HepG2 (cell line): ENCODE measurements around the gene ATG4D.

ENCODE experiments used
- NR3C1 ChIP-seq: sonication (generic); formaldehyde crosslinking; IDR thresholded peaks from 2 replicates; pipeline ENCODE4 v1.4.0; 2020; ENCODE audit warnings: missing genetic modification reagents
- TARDBP ChIP-seq: sonication (generic); formaldehyde crosslinking; IDR thresholded peaks from 2 replicates; pipeline ENCODE4 v1.8.0; 2022; ENCODE audit warnings: mild to moderate bottlenecking, missing genetic modification reagents
- TF ChIP-seq, protein P1 (sequence below), 2 experiments: IDR thresholded peaks; 2 replicates each; pipeline ENCODE4 v1.6.1; 2011 to 2012; ENCODE audit warnings: low read length in 2 of 2, borderline replicate concordance in 1 of 2, low read depth in 1 of 2, mild to moderate bottlenecking in 1 of 2, moderate library complexity in 1 of 2

DNA sequence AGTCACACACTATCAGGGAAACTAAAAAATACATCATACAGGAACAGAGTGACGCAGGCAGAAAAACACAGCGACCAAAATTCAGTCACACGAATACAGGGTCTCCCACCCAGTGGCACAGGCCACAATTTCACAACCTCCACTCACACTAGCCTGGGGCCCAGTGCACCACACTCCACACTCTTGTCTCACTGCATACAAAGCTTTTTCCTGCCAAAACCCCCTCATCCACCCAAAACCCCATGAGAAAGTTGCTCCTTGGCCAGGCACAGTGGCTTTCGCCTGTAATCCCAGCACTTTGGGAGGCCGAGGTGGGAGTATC is 27.7 kb upstream of the ATG4D start:
- TF ChIP-seq, protein P1, sequence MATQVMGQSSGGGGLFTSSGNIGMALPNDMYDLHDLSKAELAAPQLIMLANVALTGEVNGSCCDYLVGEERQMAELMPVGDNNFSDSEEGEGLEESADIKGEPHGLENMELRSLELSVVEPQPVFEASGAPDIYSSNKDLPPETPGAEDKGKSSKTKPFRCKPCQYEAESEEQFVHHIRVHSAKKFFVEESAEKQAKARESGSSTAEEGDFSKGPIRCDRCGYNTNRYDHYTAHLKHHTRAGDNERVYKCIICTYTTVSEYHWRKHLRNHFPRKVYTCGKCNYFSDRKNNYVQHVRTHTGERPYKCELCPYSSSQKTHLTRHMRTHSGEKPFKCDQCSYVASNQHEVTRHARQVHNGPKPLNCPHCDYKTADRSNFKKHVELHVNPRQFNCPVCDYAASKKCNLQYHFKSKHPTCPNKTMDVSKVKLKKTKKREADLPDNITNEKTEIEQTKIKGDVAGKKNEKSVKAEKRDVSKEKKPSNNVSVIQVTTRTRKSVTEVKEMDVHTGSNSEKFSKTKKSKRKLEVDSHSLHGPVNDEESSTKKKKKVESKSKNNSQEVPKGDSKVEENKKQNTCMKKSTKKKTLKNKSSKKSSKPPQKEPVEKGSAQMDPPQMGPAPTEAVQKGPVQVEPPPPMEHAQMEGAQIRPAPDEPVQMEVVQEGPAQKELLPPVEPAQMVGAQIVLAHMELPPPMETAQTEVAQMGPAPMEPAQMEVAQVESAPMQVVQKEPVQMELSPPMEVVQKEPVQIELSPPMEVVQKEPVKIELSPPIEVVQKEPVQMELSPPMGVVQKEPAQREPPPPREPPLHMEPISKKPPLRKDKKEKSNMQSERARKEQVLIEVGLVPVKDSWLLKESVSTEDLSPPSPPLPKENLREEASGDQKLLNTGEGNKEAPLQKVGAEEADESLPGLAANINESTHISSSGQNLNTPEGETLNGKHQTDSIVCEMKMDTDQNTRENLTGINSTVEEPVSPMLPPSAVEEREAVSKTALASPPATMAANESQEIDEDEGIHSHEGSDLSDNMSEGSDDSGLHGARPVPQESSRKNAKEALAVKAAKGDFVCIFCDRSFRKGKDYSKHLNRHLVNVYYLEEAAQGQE (IDR thresholded peaks at IDR 0.05; ENCODE audit: borderline replicate concordance in 1 of 2, low read depth in 1 of 2, low read length in 2 of 2): no peak
- TF ChIP-seq NR3C1 (CRISPR knock-in tag) (no peak), TARDBP (CRISPR knock-in tag) (no peak)
